Transverse colon (tissue), 4 donors: Measurements from ENCODE around the gene VPS26B.

Experiments
- CTCF ChIP-seq, 5 experiments: fragments of 200-600 bp in 3 of 5; fragments of 450-650 bp in 2 of 5; sonication (generic) in 3 of 5; IDR thresholded peaks; 1 replicate in 2 of 5; 2 replicates in 3 of 5; pipeline ENCODE4 v1.5.1; 2016 to 2017; ENCODE audit warnings: antibody characterized with exemption in 5 of 5, inconsistent platforms in 3 of 5, mild to moderate bottlenecking in 2 of 5, moderate library complexity in 1 of 5
- POLR2A ChIP-seq: fragments of 450-650 bp; IDR thresholded peaks from one replicate; pipeline ENCODE4 v1.6.1; 2016; ENCODE audit warnings: antibody characterized with exemption, mild to moderate bottlenecking, moderate library complexity
- POLR2AphosphoS5 ChIP-seq, 3 donors: sonication (generic); formaldehyde crosslinking; IDR thresholded peaks; one replicate each; pipeline ENCODE4 v1.6.1; 2016; ENCODE audit warnings: antibody characterized with exemption in 3 of 3

DNA sequence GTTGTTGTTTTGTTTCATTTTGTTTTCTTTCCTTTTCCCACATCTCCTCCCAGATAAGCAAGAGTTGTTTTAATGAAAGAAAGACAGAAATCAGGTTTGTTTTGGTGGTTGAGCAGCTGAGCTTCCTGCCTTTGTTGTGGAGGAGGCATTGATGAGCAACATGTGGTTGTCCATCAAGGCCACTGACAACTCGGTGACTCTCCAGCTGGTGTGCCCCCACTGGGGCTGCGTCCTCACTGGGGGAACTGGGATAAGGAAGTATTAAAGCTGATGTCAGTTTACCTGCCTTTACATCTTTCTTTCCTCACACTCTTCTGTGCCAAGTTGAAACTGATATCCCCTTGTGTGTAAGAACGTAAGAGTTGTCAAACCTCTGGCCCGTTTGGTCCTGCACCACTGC is 5.9 kb downstream of the VPS26B start:
- TF ChIP-seq POLR2AphosphoS5 (IDR thresholded peaks at IDR 0.05), result no peak
- no peak for TF ChIP-seq CTCF (IDR thresholded peaks at IDR 0.05)
- no peak for TF ChIP-seq POLR2A
